Measurements from ENCODE around the gene SHISA2.

- TF ChIP-seq POLR2A (IDR thresholded peaks at IDR 0.05; ENCODE audit: low read depth, low read length) (no peak), POLR2AphosphoS5 (IDR thresholded peaks at IDR 0.05; ENCODE audit: low read depth, low read length) (no peak)
These were observed 31.6 kb downstream of the SHISA2 start for GRCh38 chr13:26019881-26020870.

Measured in GM12892 (cell line).